Breast epithelium (tissue), 3 donors: ENCODE data around the gene CAMK2N2.

Experiments used
- POLR2A ChIP-seq: fragments of 450-650 bp; IDR thresholded peaks from one replicate; pipeline ENCODE4 v1.6.1; 2016; ENCODE audit warnings: antibody characterized with exemption, mild to moderate bottlenecking, moderate library complexity
- POLR2AphosphoS5 ChIP-seq, 3 donors: sonication (generic); formaldehyde crosslinking; IDR thresholded peaks; one replicate each; pipeline ENCODE4 v1.6.1; 2017; ENCODE audit warnings: antibody characterized with exemption in 3 of 3
- TF ChIP-seq, protein P1 (sequence below), 3 donors: fragments of 450-650 bp; IDR thresholded peaks; one replicate each; pipeline ENCODE4 v1.5.1; 2016 to 2017; ENCODE audit warnings: antibody characterized with exemption in 3 of 3, mild to moderate bottlenecking in 3 of 3, moderate library complexity in 3 of 3

DNA sequence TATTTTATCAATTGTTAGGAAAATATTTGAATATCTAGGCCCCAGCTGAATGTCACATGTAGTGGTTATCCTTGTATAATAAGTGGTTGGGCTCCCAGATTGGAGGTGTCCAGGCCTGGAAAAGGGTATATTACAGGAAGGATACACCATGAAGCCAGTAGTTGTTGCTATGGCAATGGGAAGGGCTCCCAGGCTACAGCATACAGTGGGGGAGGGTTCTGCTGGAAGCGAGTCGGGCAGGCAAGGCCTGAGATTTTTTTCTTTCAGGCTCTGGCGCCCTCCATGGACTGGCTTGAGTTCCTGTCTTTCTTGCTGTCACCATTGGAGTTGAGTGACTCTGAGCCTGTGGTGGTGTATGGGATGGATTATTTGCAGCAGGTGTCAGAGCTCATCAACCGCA is 23.3 kb upstream of the CAMK2N2 start:
- TF ChIP-seq POLR2A (no peak), POLR2AphosphoS5 (IDR thresholded peaks at IDR 0.05) (no peak)
- TF ChIP-seq, protein P1, sequence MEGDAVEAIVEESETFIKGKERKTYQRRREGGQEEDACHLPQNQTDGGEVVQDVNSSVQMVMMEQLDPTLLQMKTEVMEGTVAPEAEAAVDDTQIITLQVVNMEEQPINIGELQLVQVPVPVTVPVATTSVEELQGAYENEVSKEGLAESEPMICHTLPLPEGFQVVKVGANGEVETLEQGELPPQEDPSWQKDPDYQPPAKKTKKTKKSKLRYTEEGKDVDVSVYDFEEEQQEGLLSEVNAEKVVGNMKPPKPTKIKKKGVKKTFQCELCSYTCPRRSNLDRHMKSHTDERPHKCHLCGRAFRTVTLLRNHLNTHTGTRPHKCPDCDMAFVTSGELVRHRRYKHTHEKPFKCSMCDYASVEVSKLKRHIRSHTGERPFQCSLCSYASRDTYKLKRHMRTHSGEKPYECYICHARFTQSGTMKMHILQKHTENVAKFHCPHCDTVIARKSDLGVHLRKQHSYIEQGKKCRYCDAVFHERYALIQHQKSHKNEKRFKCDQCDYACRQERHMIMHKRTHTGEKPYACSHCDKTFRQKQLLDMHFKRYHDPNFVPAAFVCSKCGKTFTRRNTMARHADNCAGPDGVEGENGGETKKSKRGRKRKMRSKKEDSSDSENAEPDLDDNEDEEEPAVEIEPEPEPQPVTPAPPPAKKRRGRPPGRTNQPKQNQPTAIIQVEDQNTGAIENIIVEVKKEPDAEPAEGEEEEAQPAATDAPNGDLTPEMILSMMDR (IDR thresholded peaks at IDR 0.05), result peak in 1 of 3 donors; percentile 14
